SHP77 treated with DMSO at 0.1 percent for 48 hours (cell line): ENCODE data around the gene CCDC7.
"Not testable (repeated sequence)": the region's sequence is repeated elsewhere in the genome, so short reads cannot be mapped to it uniquely, and the experiment has no call there.

Source experiments
- DNase-seq: peaks from one replicate; lab custom pipeline; 2025; lab: John Stamatoyannopoulos, UW

The CCDC7 gene

GRCh38 chr10:32454148-32454547, 8.2 kb downstream of the CCDC7 start:
- no peak for DNase-seq

GRCh38 chr10:32459051-32459698, 13.2 kb downstream of the CCDC7 start:
- DNase-seq: no peak

- DNase-seq: no peak
Measured at GRCh38 chr10:32461203-32461602, 15.3 kb downstream of the CCDC7 start.

GRCh38 chr10:32471232-32471631, 25.3 kb downstream of the CCDC7 start:
- DNase-seq: no peak

- DNase-seq: no peak
Measured at GRCh38 chr10:32477499-32477898, 31.6 kb downstream of the CCDC7 start.

- DNase-seq: no peak
Measured at GRCh38 chr10:32481606-32482005, 35.7 kb downstream of the CCDC7 start.

- DNase-seq: not testable (repeated sequence)
Measured at GRCh38 chr10:32483019-32483502, 37.1 kb downstream of the CCDC7 start.

GRCh38 chr10:32488038-32488437, 42.1 kb downstream of the CCDC7 start:
- DNase-seq: not testable (repeated sequence)

GRCh38 chr10:32489158-32489557, 43.2 kb downstream of the CCDC7 start:
- DNase-seq: no peak

- DNase-seq: no peak
Measured at GRCh38 chr10:32489901-32490300, 44.0 kb downstream of the CCDC7 start.

- DNase-seq: not testable (repeated sequence)
Measured at GRCh38 chr10:32494562-32494961, 48.6 kb downstream of the CCDC7 start.

- DNase-seq: not testable (repeated sequence)
Measured at GRCh38 chr10:32500136-32500535, 54.2 kb downstream of the CCDC7 start.

GRCh38 chr10:32501906-32502305, 56.0 kb downstream of the CCDC7 start:
- no peak for DNase-seq

GRCh38 chr10:32505762-32506420, 60.0 kb downstream of the CCDC7 start:
- DNase-seq: not testable (repeated sequence)

- no peak for DNase-seq
Measured at GRCh38 chr10:32511599-32511998, 65.7 kb downstream of the CCDC7 start.

- no peak for DNase-seq
Measured at GRCh38 chr10:32516567-32517495, 70.9 kb downstream of the CCDC7 start.

- no peak for DNase-seq
Measured at GRCh38 chr10:32530231-32530630, 84.3 kb downstream of the CCDC7 start.

- DNase-seq: no peak
Measured at GRCh38 chr10:32538256-32538655, 92.3 kb downstream of the CCDC7 start.

GRCh38 chr10:32540691-32541470, 94.9 kb downstream of the CCDC7 start:
- no peak for DNase-seq

GRCh38 chr10:32548208-32548607, 102.3 kb downstream of the CCDC7 start:
- DNase-seq: no peak

GRCh38 chr10:32556783-32557395, 110.9 kb downstream of the CCDC7 start:
- DNase-seq: no peak
